Anterior cingulate cortex (tissue), 58 donors: ENCODE data around the gene ZBED6.

Experiments used
- DNase-seq, 58 donors: peaks; one replicate each; lab custom pipeline; 2025; lab: John Stamatoyannopoulos, UW

Gene ZBED6

GRCh38 chr1:203835476-203835875 is 40.1 kb downstream of the ZBED6 start:
- DNase-seq: no peak

- DNase-seq: no peak
These were observed 43.7 kb downstream of the ZBED6 start for GRCh38 chr1:203839081-203839480.

- DNase-seq: no peak
These were observed 44.9 kb downstream of the ZBED6 start for GRCh38 chr1:203840208-203840808.

GRCh38 chr1:203842559-203842876 is 47.1 kb downstream of the ZBED6 start:
- no peak for DNase-seq

GRCh38 chr1:203843435-203843834 is 48.0 kb downstream of the ZBED6 start:
- DNase-seq: no peak
